NCI-H774 (cell line): ENCODE measurements around the gene PAPPA.

ENCODE experiments used
- DNase-seq: peaks from one replicate; lab custom pipeline; 2025; lab: John Stamatoyannopoulos, UW

The PAPPA gene

DNA sequence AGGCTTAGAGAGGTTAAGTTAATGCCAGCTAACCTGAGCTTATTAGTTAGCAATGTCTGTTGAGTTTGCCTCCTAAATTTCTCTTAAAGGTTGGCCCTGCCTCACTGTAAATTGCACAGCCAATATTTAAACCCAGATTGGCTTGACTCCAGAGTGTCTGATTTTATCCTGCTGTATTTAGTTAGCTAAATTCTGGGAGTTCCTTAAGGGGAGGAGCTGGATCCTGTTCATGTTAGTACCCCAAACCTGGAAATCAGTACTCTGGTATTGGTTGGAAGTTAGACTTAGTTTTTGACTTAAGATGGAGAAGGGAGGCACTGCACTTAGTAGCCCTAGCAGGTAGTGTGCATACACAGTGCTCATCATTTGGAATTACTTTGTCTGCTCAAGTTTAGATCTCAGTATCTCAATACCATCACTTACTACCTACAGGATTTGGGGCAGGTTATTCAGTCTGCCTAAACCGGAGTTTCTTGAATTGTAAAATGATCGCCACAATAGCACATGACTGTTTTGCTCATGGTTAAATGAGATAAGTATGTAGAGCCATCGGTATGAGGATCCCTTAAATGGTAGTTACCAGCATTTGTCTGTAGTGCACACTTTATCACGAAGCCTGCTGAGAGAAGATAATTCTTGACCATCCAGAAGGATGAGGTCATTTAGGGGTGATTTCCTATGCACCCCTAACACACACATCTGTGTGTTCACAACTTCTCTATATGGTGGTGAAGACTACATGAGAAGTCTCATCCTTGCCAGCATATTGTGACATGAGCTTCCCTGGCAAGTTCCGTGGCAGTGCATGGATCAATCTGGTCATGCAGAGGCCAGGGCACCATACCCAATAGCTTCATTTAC lies 268.8 kb downstream of the PAPPA start:
- DNase-seq, result no peak

DNA sequence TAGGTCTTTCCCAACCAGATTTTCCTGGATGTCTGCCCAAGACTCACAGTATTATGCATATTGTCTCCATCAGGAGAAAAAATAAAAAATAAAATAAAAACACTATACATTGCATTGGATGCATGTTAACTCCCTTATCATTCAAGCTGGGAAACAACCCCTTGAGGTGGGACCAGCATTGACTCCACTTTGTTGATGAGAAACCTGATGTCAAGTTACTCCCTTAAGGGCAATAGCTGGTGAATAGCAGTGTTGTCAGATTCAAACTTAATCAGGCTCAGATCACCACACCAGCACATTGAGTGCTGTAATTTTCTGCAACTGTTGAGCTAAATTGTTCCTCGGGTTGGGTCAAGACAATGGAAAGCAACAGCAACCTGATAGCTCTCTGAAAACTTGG lies 269.6 kb downstream of the PAPPA start:
- DNase-seq, result no peak

DNA sequence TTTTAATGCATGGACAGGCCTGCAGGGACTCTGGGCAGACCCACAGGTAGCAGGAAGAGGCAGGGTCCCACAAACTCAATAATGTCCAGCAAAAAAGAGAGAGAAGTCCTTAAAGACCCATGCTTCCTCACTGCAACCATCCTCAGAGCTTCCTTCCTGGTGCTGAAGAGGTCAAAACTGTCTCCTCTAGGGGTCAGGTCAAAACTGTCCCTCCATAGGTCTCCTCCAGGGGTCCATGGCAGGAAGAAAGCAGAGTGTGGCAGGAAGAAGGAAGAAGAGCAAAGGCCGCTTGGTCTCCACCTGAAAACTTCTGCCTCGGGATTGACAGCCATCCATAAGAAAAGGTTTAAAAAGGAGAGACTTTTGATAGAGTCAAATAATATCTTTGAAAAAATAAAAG lies 271.7 kb downstream of the PAPPA start:
- no peak for DNase-seq

DNA sequence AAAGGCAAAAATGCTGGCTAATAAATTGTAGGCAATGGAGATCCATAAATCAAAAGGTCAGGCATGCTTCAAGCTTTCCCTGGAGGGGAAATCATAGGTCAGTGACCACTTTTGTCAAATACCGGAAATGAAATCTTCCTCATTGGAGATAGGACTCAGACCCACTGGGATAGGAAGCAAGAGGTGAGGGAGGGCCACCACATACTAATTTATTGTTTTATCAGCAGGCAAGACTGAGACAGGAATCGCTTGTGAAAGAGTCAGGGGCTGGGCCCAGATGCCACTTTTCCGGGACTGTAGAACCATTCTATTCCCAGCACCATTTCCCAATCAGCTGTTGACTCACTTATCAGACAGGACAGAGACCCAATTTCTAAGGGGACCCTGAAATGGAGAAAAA lies 277.3 kb downstream of the PAPPA start:
- no peak for DNase-seq

DNA sequence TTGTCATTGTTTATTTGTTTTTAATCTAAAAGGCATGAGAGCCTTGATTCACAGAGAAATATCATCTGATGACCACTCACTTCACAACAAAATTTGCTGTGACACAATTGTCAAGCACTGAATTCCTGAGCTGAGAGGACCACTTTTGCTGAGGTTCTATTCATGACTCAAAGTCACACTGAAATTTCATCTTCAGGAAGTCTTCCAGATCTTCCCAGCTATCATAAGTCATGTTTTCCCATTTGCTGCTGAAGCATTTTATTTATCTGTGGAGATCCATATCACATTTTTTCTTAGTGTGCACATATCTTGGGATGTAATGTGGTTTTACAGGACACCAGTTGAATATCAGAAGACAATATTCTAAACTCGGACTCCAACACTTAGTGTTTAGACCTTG lies 278.5 kb downstream of the PAPPA start:
- no peak for DNase-seq

DNA sequence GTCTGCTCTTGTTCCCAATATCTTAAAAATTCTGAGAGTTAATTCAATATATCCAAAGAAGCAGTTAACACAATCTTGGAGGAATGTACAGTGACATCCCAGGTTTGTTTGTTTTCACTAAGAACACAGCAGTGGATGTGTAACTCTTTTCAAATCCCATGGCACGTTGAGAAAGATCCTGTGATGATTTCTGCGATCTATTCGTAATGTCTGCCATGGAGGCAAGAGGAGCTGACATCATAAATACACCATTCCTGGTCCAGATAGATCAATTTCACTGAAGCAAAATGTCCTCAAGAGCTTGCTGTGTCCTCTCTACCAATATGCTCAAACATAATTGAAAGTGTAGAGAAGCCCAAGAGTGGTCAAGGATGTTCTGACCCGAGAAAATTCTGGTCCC lies 280.7 kb downstream of the PAPPA start:
- no peak for DNase-seq

DNA sequence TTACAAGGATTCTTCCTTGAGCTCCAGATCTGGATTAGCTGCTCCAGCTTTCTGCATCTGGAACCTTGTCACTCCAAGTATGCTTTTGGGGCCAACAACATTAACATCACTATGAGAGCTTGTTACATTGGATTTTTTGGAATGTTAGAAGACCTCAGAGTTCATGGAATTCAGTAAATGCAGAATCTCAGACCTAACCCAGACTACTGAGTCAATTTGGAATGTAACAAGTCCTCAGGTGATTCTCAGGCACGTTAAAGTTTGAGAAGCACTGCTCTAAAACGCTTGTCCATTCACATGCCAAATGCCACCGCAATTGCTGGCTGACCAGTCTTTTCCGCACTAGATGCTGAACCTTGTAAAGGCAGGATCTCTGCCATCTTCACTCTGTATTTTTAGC lies 282.1 kb downstream of the PAPPA start:
- DNase-seq, result no peak

DNA sequence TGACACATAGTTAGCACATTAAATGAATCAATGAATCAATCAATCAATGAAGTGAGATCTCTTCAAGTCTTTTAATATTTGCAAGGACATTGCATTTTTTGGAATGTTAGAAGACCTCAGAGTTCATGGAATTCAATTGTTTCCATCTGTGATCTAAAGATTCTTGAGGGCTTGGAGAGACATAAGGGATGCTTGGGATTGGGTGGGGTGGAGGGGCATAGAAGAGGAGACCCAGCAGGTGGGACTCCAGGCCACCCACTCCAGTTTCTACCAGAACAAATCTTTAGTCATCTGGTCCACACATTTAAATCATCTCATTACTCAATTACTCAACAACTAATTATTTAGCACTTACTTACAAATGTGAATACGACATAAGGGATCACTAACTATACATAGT lies 282.5 kb downstream of the PAPPA start:
- DNase-seq, result no peak

DNA sequence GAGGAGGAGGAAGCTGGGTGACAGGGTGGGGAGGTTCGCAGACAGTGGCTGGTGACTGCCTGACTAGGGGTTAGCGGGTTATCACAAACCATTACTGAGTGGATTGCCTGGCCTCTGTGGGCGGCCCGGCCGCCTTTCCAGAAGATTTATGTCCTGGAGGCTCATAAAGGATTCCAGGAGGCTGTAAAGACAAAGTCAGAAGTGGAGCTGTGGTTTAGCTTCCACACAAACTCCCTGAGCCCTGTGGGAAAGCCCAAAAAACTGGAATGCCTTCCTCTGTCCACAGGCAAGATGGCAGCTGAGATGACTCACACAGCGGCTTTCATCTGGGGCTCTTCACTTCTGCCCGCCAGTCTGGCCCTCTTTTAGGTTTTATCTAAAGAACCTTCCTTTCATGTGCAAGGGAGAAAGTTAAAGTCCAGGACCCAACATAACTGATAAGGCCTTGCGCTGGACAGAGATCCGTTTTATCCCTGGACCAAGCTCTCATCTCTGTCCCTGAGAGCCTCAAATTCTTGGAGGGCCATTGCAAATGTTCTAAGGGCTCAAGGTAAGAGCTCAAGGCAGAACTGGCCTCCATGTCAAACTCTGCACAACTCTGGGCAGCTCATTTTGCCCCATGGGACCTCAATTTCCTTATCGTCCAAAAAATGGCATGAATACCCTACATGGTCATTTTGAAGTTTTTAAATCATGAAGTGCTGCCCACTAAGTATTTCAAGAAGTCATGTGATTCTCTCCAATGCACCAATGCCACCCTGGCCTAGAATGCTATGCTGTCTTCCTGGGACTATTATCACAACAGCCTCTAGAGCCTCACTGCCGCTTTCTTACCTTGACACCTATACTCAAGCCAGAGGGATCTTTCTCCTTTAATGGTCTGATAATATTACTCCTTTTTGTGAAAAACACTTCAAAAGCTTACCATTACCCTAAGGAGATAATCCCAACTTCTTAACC lies 284.1 kb downstream of the PAPPA start:
- DNase-seq, result no peak

DNA sequence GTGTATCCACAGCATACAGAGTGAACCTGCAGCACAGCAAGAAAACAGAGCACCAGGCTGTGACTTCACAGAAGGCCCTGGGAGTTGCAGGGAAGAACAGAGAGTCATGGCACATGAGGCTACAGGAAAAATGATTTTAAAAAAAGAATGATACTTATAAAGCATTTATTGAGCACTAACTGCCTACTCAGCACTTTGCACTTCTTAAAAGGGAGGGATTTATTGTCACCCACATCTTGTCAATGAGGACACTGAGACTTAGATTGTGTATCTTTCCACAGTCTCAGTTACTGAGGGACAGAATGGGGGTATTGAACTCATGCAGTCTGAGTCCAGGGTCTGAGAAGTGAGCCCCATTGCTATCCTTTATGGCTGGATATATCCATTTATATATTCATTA lies 288.9 kb downstream of the PAPPA start:
- no peak for DNase-seq

DNA sequence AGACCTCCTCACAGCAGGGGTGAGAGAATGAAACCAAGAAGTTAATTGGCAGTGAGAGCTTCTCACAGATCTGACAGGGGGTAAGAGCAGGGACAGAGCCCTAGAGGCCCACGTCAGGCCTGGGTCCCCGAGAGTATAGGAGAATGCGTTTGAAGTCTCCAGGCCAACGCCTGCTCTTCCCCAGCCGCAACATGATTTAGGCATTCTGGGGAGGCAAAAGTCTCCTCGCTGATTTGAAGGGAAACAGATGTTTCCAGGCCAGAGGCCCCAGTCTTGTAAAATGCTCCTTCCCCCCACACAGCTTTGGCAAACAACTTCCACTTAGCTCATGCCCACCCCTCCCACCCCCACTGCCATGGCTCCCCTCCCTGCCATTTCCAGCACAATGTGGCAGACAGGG lies 294.3 kb downstream of the PAPPA start:
- DNase-seq, result no peak

DNA sequence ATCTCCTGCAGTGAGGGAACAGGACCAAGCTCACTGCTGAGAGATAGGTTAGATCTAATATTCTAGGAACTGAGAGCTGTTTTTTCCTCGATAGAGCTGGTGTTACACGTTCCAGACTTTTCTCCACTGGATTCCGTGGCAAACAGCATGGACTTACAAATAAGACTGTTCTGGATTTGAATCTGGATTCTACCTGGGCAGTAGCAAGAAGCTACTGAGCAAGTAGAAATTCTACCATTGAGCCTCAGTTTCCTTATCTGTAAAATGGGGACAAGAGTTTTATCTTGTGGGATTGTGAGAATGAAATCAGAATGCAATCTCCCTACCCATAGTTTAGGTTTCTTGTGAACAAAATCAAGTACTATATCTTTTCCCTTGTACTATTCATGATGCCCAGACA lies 294.8 kb downstream of the PAPPA start:
- no peak for DNase-seq

DNA sequence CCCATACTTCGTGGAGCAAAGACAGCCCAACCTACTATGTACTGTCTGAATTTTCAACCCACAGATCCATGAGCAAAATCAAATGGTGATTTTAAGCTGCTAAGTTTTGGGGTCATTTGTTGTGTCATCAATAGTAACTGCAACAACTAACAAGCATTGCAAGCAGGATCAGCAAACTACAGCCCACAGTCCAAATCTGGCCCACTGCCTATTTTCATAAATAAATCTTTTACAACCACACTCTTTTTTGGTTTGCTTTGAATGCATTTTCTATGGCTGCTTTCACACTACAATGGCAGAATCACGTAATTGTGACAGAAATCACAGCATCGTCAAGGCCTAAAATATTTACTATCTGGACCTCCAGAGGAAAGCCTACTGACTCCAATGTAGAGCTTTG lies 296.4 kb downstream of the PAPPA start:
- DNase-seq, result no peak

DNA sequence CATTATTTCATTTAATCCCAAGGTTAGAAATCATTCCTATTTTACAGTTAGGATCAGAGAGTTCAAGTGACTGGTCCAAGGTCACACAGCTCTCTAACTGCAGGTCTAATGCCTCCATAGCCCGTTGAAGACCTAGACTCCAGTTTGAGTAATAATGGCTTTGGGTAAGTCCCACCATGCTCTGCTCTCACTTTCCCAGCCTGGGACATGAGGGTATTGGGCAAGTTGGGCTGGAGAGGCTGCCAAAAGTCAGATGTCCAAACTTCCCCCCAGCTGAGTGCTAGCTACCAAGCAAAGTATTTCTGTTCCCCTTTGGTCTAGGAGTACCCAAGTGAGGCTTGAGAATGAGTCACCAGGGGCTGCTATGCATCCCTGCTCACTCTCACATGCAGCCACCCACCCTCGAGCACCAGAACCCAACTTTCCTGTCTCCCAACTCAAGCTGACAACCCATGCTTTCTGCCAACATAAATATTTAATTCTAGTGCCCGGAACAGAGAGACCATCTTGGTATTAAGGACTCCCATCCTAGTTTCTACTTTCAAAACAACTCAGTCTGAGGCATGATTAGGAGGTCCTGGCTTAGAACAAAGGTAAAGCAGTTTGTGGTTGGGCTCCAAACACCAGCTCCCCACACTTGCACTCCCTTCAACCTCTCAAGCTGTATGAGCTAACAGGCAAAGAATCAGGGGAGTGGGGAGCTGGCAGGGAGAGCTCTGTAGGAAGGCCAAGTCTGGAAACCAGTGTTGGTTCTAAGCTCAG lies 297.0 kb downstream of the PAPPA start:
- DNase-seq, result no peak

DNA sequence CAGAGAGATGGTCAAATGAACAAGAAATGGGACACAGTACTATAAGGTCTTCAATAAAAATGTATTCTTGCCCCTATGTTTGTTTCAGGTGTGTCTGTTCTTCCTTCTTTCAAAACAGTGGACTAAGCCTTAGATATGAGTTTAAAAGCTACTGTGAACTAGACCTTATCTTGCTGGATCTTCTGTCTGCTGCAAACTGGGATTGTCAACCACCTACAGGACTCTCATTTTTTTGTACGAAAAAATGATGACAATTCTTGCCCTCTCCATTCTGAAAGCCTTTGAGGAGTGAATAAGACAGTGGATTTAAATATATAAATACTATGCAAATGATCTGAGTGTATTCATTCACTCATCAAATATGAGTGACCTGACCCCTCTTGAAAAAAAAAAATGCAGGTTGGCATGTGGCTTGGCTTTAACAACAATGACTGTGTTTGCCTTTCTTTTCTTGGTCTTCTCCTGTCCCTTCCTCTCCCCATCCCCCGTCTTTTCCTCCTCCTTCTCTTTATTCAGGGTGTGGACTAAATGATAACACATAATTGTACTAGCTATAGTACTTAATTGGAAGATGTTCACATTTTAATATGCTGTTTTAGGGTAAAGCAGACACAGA lies 298.0 kb downstream of the PAPPA start:
- no peak for DNase-seq
